CD4-positive, alpha-beta T cell (primary cell): ENCODE data around the gene FAM3B. TPM values are rescaled to one million over a fixed set of nuclear protein-coding genes. Genes with fewer than 3 reads are reported as not detected.

Experiments used
- ATAC-seq: fragments of 200-7000 bp; cut with Tn5 transposase; one replicate; pipeline ENCODE4 v1.10.0; 2022; ENCODE audit warnings: mild to moderate bottlenecking; ENCODE audit not compliant: poor library complexity
- CTCF ChIA-PET: fragments of 350-600 bp; sonication (Branson Sonifier 250); formaldehyde crosslinking; loops from one replicate; lab custom pipeline; 2021; ENCODE audit warnings: antibody characterized with exemption, inconsistent platforms; lab: Charles Lee
- POLR2A ChIA-PET: fragments of 350-600 bp; sonication (Branson Sonifier 250); formaldehyde crosslinking; loops from one replicate; lab custom pipeline; 2021; ENCODE audit warnings: antibody characterized with exemption, inconsistent platforms; lab: Charles Lee
- DNase-seq, 14 experiments: peaks; one replicate each; pipeline ENCODE4 v3.0.0-alpha.2; 2013 to 2020; ENCODE audit warnings: mixed read lengths in 2 of 14
- H3K27ac ChIP-seq, 2 donors: one replicate each; pipeline versions ENCODE4 v1.5.1 to v1.7.0; 2013; ENCODE audit warnings: low read length in 2 of 2, low read depth in 1 of 2, mild to moderate bottlenecking in 1 of 2
- H3K27me3 ChIP-seq, 2 experiments: 1 replicate in 1 of 2; 2 replicates in 1 of 2; pipeline versions ENCODE4 v1.6.1 to v1.7.0; 2013; ENCODE audit warnings: low read length in 2 of 2, control low read depth in 1 of 2, mild to moderate bottlenecking in 1 of 2, moderate library complexity in 1 of 2; ENCODE audit not compliant: insufficient read depth in 2 of 2, control insufficient read depth in 1 of 2
- H3K36me3 ChIP-seq: one replicate; pipeline ENCODE4 v1.6.1; 2013; ENCODE audit warnings: low read length, control low read depth; ENCODE audit not compliant: insufficient read depth
- H3K4me1 ChIP-seq: one replicate; pipeline ENCODE4 v1.6.1; 2013; ENCODE audit warnings: low read length, control low read depth; ENCODE audit not compliant: insufficient read depth
- H3K4me3 ChIP-seq: one replicate; pipeline ENCODE4 v1.5.1; 2013; ENCODE audit warnings: mild to moderate bottlenecking, low read length, moderate library complexity
- H3K9me3 ChIP-seq, 2 experiments: 1 replicate in 1 of 2; 2 replicates in 1 of 2; pipeline versions ENCODE4 v1.6.1 to v1.7.0; 2013; ENCODE audit warnings: low read length in 2 of 2, mild to moderate bottlenecking in 2 of 2, control low read depth in 1 of 2, moderate library complexity in 1 of 2; ENCODE audit not compliant: control insufficient read depth in 1 of 2, insufficient read depth in 1 of 2
- H3K27ac Mint-ChIP-seq: one replicate; pipeline ENCODE4 v1.8.0; 2020; ENCODE audit warnings: mixed read lengths
- H3K27me3 Mint-ChIP-seq: one replicate; pipeline ENCODE4 v1.8.0; 2021; ENCODE audit warnings: mixed read lengths
- H3K36me3 Mint-ChIP-seq: one replicate; pipeline ENCODE4 v1.8.0; 2021; ENCODE audit warnings: low read depth, mixed read lengths
- H3K4me1 Mint-ChIP-seq: one replicate; pipeline ENCODE4 v1.8.0; 2021; ENCODE audit warnings: low read depth, mixed read lengths
- H3K4me3 Mint-ChIP-seq: one replicate; pipeline ENCODE4 v1.8.0; 2020; ENCODE audit warnings: mild to moderate bottlenecking, mixed read lengths
- H3K9me3 Mint-ChIP-seq: one replicate; pipeline ENCODE4 v1.8.0; 2020; ENCODE audit warnings: mixed read lengths
- intact Hi-C, 2 experiments: fragments of 100-400 bp; cut with DNase I in 1 of 2; cut with micrococcal nuclease in 1 of 2; formaldehyde crosslinking; loops; one replicate each; pipeline versions ENCODE4 v1.15.1 to v1.9.0; 2023 to 2025; cut with DNase I, micrococcal nuclease
- total RNA-seq, 174 experiments: library from RNA in 2 of 174; stranded (reverse) in 2 of 174; gene quantifications; one replicate each; pipeline ENCODE4 v1.2.3 and lab custom pipeline; 2021 to 2026
- TF ChIP-seq, protein P1 (sequence below): fragments of 200-600 bp; IDR thresholded peaks from one replicate; pipeline ENCODE4 v1.8.0; 2022; ENCODE audit warnings: antibody characterized with exemption, mild to moderate bottlenecking

Gene FAM3B
- total RNA-seq, 2 experiments from 2014 or later: not detected

DNA sequence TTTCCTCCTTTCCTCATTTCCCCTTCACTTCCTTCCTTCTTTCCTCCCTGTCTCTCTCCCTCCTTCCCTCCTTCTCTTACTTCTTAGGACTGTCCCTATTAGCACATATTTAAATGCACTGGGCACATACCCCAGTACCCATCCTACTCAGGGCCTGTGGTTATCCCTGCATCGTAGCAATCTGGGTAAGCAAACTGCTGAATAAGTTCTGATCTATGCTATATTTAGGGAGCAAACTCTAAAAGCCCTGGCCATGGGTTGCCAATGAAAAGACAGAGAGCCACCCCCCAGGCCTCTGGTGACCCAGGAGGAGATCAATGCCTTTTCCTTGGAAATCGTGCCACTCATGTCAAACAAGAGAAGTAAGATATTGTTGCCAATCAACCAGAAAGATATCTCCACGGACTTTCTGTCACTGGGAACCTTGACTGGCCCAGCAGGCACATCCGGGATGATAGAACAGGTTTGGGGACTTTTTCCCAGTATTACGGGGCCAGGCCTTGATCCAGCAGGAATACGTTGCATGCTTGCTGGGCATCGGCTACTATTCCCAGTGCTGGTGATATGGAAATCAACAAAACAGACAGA, 5.4 kb downstream of the FAM3B start:
- peaks cover 10 to 26% of the 10 kb centered on the region in 2 experiments for H3K27me3 ChIP-seq
- ATAC-seq (no peak), DNase-seq (no peak)
- no peak overlapping the region for H3K4me3 ChIP-seq
- no peaks in the 10 kb centered on the region for H3K36me3 Mint-ChIP-seq
- peaks cover 0 to 4% of the 10 kb centered on the region in 2 experiments for H3K9me3 ChIP-seq
- H3K4me3 Mint-ChIP-seq: no peak overlapping the region
- intact Hi-C loops: loop anchor here in 1 of 2 experiments (10.0 kb wide), 1 partner anchor 53 kb away; no protein-coding TSS in a partner anchor
- TF ChIP-seq, protein P1, sequence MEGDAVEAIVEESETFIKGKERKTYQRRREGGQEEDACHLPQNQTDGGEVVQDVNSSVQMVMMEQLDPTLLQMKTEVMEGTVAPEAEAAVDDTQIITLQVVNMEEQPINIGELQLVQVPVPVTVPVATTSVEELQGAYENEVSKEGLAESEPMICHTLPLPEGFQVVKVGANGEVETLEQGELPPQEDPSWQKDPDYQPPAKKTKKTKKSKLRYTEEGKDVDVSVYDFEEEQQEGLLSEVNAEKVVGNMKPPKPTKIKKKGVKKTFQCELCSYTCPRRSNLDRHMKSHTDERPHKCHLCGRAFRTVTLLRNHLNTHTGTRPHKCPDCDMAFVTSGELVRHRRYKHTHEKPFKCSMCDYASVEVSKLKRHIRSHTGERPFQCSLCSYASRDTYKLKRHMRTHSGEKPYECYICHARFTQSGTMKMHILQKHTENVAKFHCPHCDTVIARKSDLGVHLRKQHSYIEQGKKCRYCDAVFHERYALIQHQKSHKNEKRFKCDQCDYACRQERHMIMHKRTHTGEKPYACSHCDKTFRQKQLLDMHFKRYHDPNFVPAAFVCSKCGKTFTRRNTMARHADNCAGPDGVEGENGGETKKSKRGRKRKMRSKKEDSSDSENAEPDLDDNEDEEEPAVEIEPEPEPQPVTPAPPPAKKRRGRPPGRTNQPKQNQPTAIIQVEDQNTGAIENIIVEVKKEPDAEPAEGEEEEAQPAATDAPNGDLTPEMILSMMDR: no peak
- H3K4me1 ChIP-seq: peaks cover 7% of the 10 kb centered on the region
- no peak overlapping the region for H3K27ac ChIP-seq
- no peaks in the 10 kb centered on the region for H3K9me3 Mint-ChIP-seq
- ChIA-PET POLR2A (no interaction called here), CTCF (interaction anchor here (0.7 kb wide), 1 partner anchor 10 kb away, joined by 3 read pairs; no protein-coding TSS in a partner anchor)
- H3K27me3 Mint-ChIP-seq: peaks cover 32% of the 10 kb centered on the region
- no peaks in the 10 kb centered on the region for H3K36me3 ChIP-seq
- peaks cover 13% of the 10 kb centered on the region for H3K4me1 Mint-ChIP-seq
- H3K27ac Mint-ChIP-seq: no peak overlapping the region

DNA sequence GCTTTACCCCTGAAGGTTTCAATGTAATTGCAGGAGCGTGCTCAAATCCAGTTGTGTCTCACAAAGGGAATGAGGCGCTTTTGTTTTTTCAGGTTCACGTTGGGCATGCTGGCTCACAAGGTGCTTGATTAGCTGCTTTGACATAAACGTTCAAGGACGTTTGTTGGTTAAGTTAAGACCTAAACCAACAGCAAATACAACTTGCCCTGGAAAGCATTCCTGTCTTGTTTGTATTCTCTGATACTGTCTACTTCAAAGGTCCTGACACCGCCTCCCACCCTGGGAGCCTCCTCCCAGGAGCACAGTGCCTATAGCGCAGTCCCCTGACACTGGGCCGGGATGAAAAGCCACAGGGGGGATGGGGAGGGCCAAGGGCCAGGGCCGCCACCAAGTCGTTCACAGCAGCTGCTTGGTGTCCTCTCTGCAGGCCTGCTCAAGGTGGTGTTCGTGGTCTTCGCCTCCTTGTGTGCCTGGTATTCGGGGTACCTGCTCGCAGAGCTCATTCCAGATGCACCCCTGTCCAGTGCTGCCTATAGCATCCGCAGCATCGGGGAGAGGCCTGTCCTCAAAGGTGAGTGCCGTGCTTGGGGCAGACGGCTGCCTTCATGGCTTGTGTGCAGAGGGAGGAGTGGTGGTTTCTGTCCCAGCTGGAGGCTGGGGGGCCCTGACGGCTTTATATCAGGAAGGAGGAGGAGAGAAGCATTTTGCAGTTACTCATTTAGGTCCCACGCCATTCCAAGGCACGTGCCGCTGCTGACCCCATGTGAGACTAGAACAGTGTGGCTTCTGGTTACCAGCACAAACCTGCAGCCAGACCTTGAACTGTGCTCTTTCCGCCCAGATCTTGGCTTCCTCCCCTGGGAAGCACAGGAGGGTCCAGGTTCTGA, 6.1 kb downstream of the FAM3B start:
- ChIA-PET CTCF (no interaction called here), POLR2A (interaction anchor here (1.0 kb wide), 1 partner anchor 103 kb away, joined by 3 read pairs; no protein-coding TSS in a partner anchor)
- no peaks in the 10 kb centered on the region for H3K9me3 ChIP-seq
- H3K4me3 ChIP-seq: no peak overlapping the region
- no peak overlapping the region for H3K27ac Mint-ChIP-seq
- H3K4me3 Mint-ChIP-seq: no peak overlapping the region
- peaks cover 2 to 18% of the 10 kb centered on the region in 2 experiments for H3K27me3 ChIP-seq
- no peak overlapping the region for H3K27ac ChIP-seq
- ATAC-seq (no peak), DNase-seq (no peak)
- peaks cover 26% of the 10 kb centered on the region for H3K27me3 Mint-ChIP-seq
- no peaks in the 10 kb centered on the region for H3K36me3 Mint-ChIP-seq
- H3K36me3 ChIP-seq: no peaks in the 10 kb centered on the region
- H3K4me1 Mint-ChIP-seq: peaks cover 13% of the 10 kb centered on the region
- TF ChIP-seq, protein P1: no peak
- intact Hi-C loops: loop anchor here in 1 of 2 experiments (10.0 kb wide), 1 partner anchor 52 kb away; no protein-coding TSS in a partner anchor
- peaks cover 7% of the 10 kb centered on the region for H3K4me1 ChIP-seq
- no peaks in the 10 kb centered on the region for H3K9me3 Mint-ChIP-seq

DNA sequence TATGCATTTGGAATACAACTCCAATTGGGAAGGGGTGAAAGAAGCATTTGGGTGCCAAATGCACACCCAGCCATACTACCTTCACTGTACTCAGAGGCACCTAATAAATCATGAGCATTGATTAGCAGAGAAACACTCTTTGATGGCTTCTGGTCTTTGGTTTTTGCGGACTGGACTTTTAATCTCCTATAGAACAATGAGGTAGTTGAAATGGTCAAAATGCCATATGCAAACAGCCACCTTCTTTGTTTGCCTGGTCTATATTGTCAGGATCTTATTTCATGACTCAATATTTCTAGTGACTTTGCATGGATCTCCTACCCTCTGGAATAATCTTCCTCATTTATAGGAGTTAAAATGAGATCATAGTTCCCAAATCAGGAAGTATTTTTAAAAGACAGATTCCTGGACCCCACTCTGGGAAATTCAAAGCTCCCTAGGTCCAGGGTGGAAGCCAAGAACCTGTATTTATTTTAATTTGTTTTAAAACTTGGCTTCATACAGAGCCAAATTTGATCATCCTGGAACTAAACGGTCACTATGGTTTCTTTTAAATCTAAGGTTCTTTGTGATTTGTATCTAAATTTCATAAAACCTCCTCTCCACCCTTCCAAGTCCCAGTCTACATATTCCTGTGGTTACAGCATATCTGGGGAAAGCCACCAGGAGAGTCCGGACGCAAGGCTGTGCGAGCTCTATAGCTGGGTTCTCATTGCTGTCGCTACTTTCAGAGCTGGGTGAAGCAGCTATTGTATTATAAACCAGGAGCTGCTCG, 8.7 kb downstream of the FAM3B start:
- CTCF ChIA-PET: interaction anchor here (1.0 to 1.6 kb wide), 1 partner anchor 42 kb away, joined by 3 to 4 read pairs; no protein-coding TSS in a partner anchor
- H3K4me1 Mint-ChIP-seq: peaks cover 13% of the 10 kb centered on the region

More for the DNA sequence above, 8.7 kb downstream of the FAM3B start:
- H3K27ac Mint-ChIP-seq: no peak overlapping the region
- POLR2A ChIA-PET: no interaction called here
- H3K36me3 Mint-ChIP-seq: no peaks in the 10 kb centered on the region
- TF ChIP-seq, protein P1: no peak
- Histone ChIP-seq H3K4me3 (no peak overlapping the region), H3K4me1 (peaks cover 7% of the 10 kb centered on the region), H3K27ac (no peak overlapping the region), H3K36me3 (no peaks in the 10 kb centered on the region), H3K9me3 (no peaks in the 10 kb centered on the region), H3K27me3 (peaks cover 0 to 7% of the 10 kb centered on the region in 2 experiments)
- no peaks in the 10 kb centered on the region for H3K9me3 Mint-ChIP-seq
- no peak overlapping the region for H3K4me3 Mint-ChIP-seq
- no peak for DNase-seq
- no peak for ATAC-seq
- peaks cover 7% of the 10 kb centered on the region for H3K27me3 Mint-ChIP-seq
- intact Hi-C loops: loop anchor here (5.0 to 10.0 kb wide), 2 partner anchors 49 to 57 kb away; no protein-coding TSS in a partner anchor
